GM21528 (cell line): ENCODE data around the gene RLF.

Experiments
- ATAC-seq: cut with Tn5 transposase; IDR thresholded peaks from one replicate; pipeline ENCODE4 v1.9.1; 2021; ENCODE audit warnings: mild to moderate bottlenecking, moderate library complexity; ENCODE audit not compliant: unreplicated experiment, low FRiP score

The RLF gene

DNA sequence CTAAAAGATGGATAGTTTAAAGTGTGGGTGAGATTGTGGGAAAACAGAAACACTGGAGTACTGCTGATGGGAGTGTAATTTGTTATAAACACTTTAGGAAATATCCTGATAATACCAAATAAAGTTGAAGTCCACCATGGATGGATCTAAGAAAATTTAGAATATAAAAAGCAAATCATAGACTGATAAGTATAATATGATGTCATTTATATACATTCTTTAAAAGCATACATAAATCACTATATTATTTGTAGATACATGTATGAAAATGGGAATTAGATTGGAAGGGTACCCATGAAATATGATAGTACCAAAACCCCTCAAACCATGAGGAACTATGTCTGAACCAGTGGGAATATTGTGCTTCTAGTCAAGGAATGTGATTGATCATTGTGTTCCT lies 104.7 kb downstream of the RLF start:
- ATAC-seq, result no peak

GRCh38 chr1:40266786-40267535 lies 105.8 kb downstream of the RLF start:
- no peak for ATAC-seq

DNA sequence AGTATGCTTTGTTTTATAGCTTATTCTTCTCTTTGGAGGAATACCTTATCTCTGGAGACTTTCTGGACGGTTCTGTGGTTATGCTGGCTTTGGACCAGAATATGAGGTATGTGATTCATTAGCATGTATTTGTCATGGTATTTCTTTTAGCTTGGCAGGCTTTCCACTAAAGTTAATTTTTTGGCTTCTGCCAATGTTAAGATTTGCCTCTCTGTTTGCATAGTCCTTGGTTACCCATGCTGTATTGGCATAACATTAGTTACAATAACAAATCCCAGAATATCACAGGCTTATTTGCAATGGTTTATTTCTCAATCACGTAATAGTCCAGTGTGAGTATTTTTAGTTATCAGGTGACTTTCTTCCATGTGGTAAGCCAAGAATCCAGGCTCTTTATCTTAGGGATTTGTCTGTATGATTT lies 106.6 kb downstream of the RLF start:
- no peak for ATAC-seq

GRCh38 chr1:40268211-40268610 lies 107.0 kb downstream of the RLF start:
- ATAC-seq, result no peak

DNA sequence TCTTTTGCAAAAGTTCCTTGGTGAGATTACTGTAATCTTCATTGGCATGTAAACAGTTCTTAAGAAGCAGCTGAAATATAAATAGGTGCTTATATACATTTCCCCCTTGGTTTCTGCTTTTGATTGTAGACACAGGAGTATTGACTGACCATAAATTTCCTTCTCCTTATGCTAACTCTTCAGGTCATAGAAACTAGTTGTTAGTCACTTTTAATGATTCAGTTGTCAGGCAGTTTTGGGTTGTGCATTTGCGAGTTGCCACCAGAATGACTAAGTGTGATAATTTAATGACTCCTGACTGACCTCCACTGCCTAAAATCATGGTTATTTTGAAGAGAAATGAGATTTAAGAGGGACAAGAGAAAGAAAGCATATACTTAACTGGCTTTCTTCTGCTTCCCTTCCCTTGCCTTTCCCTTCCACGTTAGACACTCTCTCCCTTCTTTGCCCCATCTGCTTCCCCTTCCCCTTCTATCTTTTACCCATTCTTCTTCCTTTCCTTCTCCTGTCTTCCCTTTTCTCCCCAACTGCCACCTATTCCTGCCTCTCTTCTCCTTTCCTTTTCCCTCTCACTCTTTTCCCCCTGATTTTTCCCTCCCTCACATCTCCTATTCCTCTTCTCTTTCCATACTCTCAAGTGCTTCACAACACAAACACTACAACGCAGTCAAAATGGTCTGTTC lies 109.1 kb downstream of the RLF start:
- no peak for ATAC-seq

GRCh38 chr1:40272653-40273213 lies 111.5 kb downstream of the RLF start:
- no peak for ATAC-seq

DNA sequence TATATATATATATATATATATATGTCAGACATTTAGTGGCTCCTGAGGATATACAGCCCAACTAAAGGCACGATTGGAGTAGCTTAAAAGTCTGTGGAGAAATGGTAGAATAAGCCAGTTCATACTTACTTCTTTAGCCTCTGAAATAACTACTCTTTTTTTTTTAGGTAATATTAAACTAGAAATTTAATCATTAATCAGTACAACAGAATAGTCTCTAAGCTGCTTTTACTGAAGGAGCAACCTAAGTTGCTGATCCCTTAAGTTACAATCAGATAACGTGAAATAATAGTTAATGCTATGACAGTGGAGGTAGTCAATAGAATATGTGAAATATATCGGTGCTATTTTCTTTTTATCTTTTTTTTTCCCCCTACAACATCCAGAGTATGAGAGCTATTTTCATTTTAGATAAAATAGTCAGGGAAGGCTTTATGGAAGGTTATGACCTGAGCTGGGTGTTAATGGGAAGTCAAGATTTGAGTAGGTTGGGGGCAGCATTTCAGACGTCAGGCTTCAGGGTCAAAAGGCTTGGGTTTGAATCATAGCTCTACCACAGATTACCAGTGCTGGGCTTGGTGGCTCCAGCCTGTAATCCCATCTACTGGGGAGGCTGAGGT lies 112.5 kb downstream of the RLF start:
- ATAC-seq, result no peak

GRCh38 chr1:40274331-40274730 lies 113.1 kb downstream of the RLF start:
- no peak for ATAC-seq

- no peak for ATAC-seq
Observed at GRCh38 chr1:40276122-40276521, 114.9 kb downstream of the RLF start.

GRCh38 chr1:40281853-40282252 lies 120.7 kb downstream of the RLF start:
- ATAC-seq, result no peak
